K562 (cell line): Measurements from ENCODE around the gene AZGP1. TPM values are rescaled to one million over a fixed set of nuclear protein-coding genes. Genes with fewer than 3 reads are reported as not detected.
A peak's percentile ranks its signal among the peaks of the same experiment; 100 is the strongest.

Source experiments
- ARID1B ChIP-seq: fragments of 450-650 bp; IDR thresholded peaks from 2 replicates; pipeline ENCODE4 v1.6.1; 2016; ENCODE audit warnings: antibody characterized with exemption, mild to moderate bottlenecking, inconsistent platforms
- FIP1L1 ChIP-seq: fragments of 200-400 bp; formaldehyde crosslinking; IDR thresholded peaks from 2 replicates; pipeline ENCODE4 v1.6.1; 2018; ENCODE audit warnings: mild to moderate bottlenecking, low read depth, low read length; ENCODE audit not compliant: poor library complexity, severe bottlenecking
- FOSL1 ChIP-seq: fragments of 200-800 bp; sonication (Bioruptor generic); conservative IDR thresholded peaks from 2 replicates; pipeline ENCODE4 v1.6.1; 2016; ENCODE audit warnings: missing genetic modification characterization, missing compliant biosample characterization
- GTF2A2 ChIP-seq: IDR thresholded peaks from 2 replicates; pipeline ENCODE4 v1.6.1; 2016; ENCODE audit warnings: mild to moderate bottlenecking, missing genetic modification characterization, missing compliant biosample characterization
- HNRNPUL1 ChIP-seq: fragments of 200-400 bp; formaldehyde crosslinking; IDR thresholded peaks from 2 replicates; pipeline ENCODE4 v1.6.1; 2017; ENCODE audit warnings: low read length
- LCOR ChIP-seq: sonication (generic); formaldehyde crosslinking; IDR thresholded peaks from 2 replicates; pipeline ENCODE4 v1.8.0; 2022; ENCODE audit warnings: mild to moderate bottlenecking, missing genetic modification reagents
- MCM3 ChIP-seq: fragments of 450-650 bp; IDR thresholded peaks from 2 replicates; pipeline ENCODE4 v1.6.1; 2016
- NRF1 ChIP-seq, 2 experiments: fragments of 450-650 bp; IDR thresholded peaks in 1 of 2; conservative IDR thresholded peaks in 1 of 2; 2 replicates each; pipeline ENCODE4 v1.6.1; 2014; ENCODE audit warnings: mild to moderate bottlenecking in 2 of 2
- PBX2 ChIP-seq, 2 experiments: IDR thresholded peaks in 1 of 2; conservative IDR thresholded peaks in 1 of 2; 2 replicates each; pipeline ENCODE4 v1.6.1; 2016; ENCODE audit warnings: low read depth in 2 of 2, mild to moderate bottlenecking in 1 of 2, missing compliant biosample characterization in 1 of 2, missing genetic modification characterization in 1 of 2, moderate library complexity in 1 of 2
- POLR2A ChIP-seq: fragments of 450-650 bp; conservative IDR thresholded peaks from 2 replicates; pipeline ENCODE4 v1.6.1; 2016
- POLR2AphosphoS5 ChIP-seq: IDR thresholded peaks from 2 replicates; pipeline ENCODE4 v1.6.1; 2011; ENCODE audit warnings: mild to moderate bottlenecking, low read depth, low read length, moderate library complexity; ENCODE audit not compliant: control insufficient read depth, insufficient read depth
- PRPF4 ChIP-seq: fragments of 200-400 bp; formaldehyde crosslinking; IDR thresholded peaks from one replicate; pipeline ENCODE4 v1.6.1; 2017; ENCODE audit warnings: low read length, low read depth, mild to moderate bottlenecking; ENCODE audit not compliant: insufficient read depth, poor library complexity, severe bottlenecking
- SLC30A9 ChIP-seq: fragments of 250-450 bp; sonication (Bioruptor Pico); IDR thresholded peaks from 2 replicates; pipeline ENCODE4 v1.8.0; 2022; ENCODE audit warnings: mild to moderate bottlenecking, moderate library complexity
- SMAD1 ChIP-seq: fragments of 150-350 bp; IDR thresholded peaks from 2 replicates; pipeline ENCODE4 v1.6.1; 2014; ENCODE audit warnings: low read length, low read depth; ENCODE audit not compliant: partially characterized antibody
- TAF7 ChIP-seq: fragments of 450-650 bp; IDR thresholded peaks from 2 replicates; pipeline ENCODE4 v1.6.1; 2016; ENCODE audit warnings: missing genetic modification characterization, missing compliant biosample characterization
- TAF9B ChIP-seq: fragments of 450-650 bp; IDR thresholded peaks from 2 replicates; pipeline ENCODE4 v1.6.1; 2018; ENCODE audit warnings: mild to moderate bottlenecking; ENCODE audit not compliant: partially characterized antibody
- TOE1 ChIP-seq, 2 experiments: fragments of 450-650 bp in 1 of 2; sonication (generic) in 1 of 2; formaldehyde crosslinking in 1 of 2; IDR thresholded peaks; 2 replicates each; pipeline versions ENCODE4 v1.7.1 to v1.8.0; 2016 to 2022; ENCODE audit warnings: borderline replicate concordance in 2 of 2, mild to moderate bottlenecking in 2 of 2, antibody characterized with exemption in 1 of 2, inconsistent platforms in 1 of 2, low read depth in 1 of 2, missing genetic modification reagents in 1 of 2, moderate library complexity in 1 of 2
- U2AF2 ChIP-seq: fragments of 200-400 bp; formaldehyde crosslinking; optimal IDR thresholded peaks from 2 replicates; pipeline ENCODE3; 2017; ENCODE audit warnings: low read depth, mild to moderate bottlenecking, low read length
- ZBTB26 ChIP-seq: fragments of 450-650 bp; formaldehyde crosslinking; IDR thresholded peaks from 2 replicates; pipeline ENCODE4 v1.4.0; 2022; ENCODE audit warnings: missing genetic modification characterization
- ZBTB7A ChIP-seq: IDR thresholded peaks from 2 replicates; pipeline ENCODE4 v1.6.1; 2011; ENCODE audit warnings: low read depth, mild to moderate bottlenecking, low read length, moderate library complexity, borderline replicate concordance; ENCODE audit not compliant: control insufficient read depth
- ZC3H8 ChIP-seq: fragments of 450-650 bp; IDR thresholded peaks from 2 replicates; pipeline ENCODE4 v1.6.1; 2017
- ZNF184 ChIP-seq: sonication (generic); formaldehyde crosslinking; IDR thresholded peaks from 2 replicates; pipeline ENCODE4 v1.5.0; 2020; ENCODE audit warnings: missing genetic modification reagents
- ZNF764 ChIP-seq: fragments of 250-450 bp; sonication (Bioruptor Pico); IDR thresholded peaks from 2 replicates; pipeline ENCODE4 v1.4.0; 2020; ENCODE audit warnings: low read depth, mild to moderate bottlenecking, moderate library complexity
- ZNF79 ChIP-seq: fragments of 250-450 bp; sonication (Bioruptor Pico); IDR thresholded peaks from 2 replicates; pipeline ENCODE4 v1.4.0; 2020; ENCODE audit warnings: low read depth, mild to moderate bottlenecking, moderate library complexity
- polyA plus RNA-seq, 8 experiments: library from polyadenylated mRNA; depleted of rRNA in 4 of 8; stranded (reverse) in 5 of 8; unstranded in 3 of 8; fragments of >200 nt; fragmentation: Nextera tagmentation in 2 of 8; fragmentation: Illumina TruSeq in 1 of 8; extraction: Ambion mirVana in 2 of 8; extraction: Trizol in 1 of 8; gene quantifications; 2 replicates each; pipeline versions ENCODE4 v1.2.1 to v1.2.3, GENCODE V29; 2011 to 2014; ENCODE audit warnings: inconsistent platforms in 1 of 8, missing spikeins in 1 of 8
- total RNA-seq, 7 experiments: library from RNA; depleted of rRNA in 6 of 7; stranded (reverse); fragments of >200 nt in 6 of 7; fragmentation: Illumina TruSeq in 2 of 7; extraction: Trizol in 2 of 7; gene quantifications; 2 replicates each; pipeline versions ENCODE4 v1.2.1 to v1.2.3, GENCODE V29; 2011 to 2021; ENCODE audit warnings: low replicate concordance in 1 of 7

The AZGP1 gene
- total and polyA plus RNA-seq, 9 of the 15 experiments (the other 6 are each of a cell fraction or from before 2014, with no cell fraction given) = 0.18 to 0.53 TPM; not detected in 7

GRCh38 chr7:100015232-100016214 lies 39.7 kb upstream of the AZGP1 start, which contains the start of gene ZKSCAN1 (continued):
- TF ChIP-seq ZBTB7A (peak; percentile 81), ZNF764 (CRISPR knock-in tag) (no peak), TAF9B (peak; percentile 94), SLC30A9 (CRISPR knock-in tag) (no peak), NRF1 (conservative IDR thresholded peaks at IDR 0.05 in 1 of 2, IDR thresholded peaks at IDR 0.05 in 1 of 2) (peak; percentile 50 to 62; a peak in 3 of 4 replicates), FIP1L1 (peak; percentile 56), PRPF4 (peak; percentile 60), HNRNPUL1 (no peak), SMAD1 (peak; percentile 78), U2AF2 (no peak), ZNF184 (CRISPR knock-in tag) (peak; percentile 4; the same call in 1 of the 2 replicates), PBX2 (CRISPR knock-in tag; IDR thresholded peaks at IDR 0.05; ENCODE audit: low read depth) (no peak), PBX2 (tag; conservative IDR thresholded peaks at IDR 0.05; ENCODE audit: low read depth) (no peak), LCOR (CRISPR knock-in tag) (0 out of 2 replicates have a peak, but pooled peaks have one; percentile 22), TAF7 (peak; percentile 75), GTF2A2 (tag) (peak; percentile 70), MCM3 (no peak), ZC3H8 (no peak), ZBTB26 (CRISPR knock-in tag) (no peak), ARID1B (no peak), FOSL1 (peak; percentile 97), ZNF79 (CRISPR knock-in tag) (no peak), POLR2A (peak; percentile 92), TOE1 (IDR thresholded peaks at IDR 0.05; ENCODE audit: borderline replicate concordance) (no peak), TOE1 (CRISPR knock-in tag; IDR thresholded peaks at IDR 0.05; ENCODE audit: borderline replicate concordance, low read depth) (no peak), POLR2AphosphoS5 (peak; percentile 98)
